Activated CD8-positive, alpha-beta memory T cell treated with anti-CD3 and anti-CD28 coated beads, Interleukin-2, amount 50 U/mL, for 24 hours (primary cell): ENCODE measurements around the gene ARFRP1.
"Not testable (repeated sequence)": the region's sequence is repeated elsewhere in the genome, so short reads cannot be mapped to it uniquely, and the experiment has no call there.

Experiments
- DNase-seq: peaks from one replicate; pipeline ENCODE4 v3.0.0-alpha.2; 2020; ENCODE audit errors: extremely low read depth

ARFRP1 gene

DNA sequence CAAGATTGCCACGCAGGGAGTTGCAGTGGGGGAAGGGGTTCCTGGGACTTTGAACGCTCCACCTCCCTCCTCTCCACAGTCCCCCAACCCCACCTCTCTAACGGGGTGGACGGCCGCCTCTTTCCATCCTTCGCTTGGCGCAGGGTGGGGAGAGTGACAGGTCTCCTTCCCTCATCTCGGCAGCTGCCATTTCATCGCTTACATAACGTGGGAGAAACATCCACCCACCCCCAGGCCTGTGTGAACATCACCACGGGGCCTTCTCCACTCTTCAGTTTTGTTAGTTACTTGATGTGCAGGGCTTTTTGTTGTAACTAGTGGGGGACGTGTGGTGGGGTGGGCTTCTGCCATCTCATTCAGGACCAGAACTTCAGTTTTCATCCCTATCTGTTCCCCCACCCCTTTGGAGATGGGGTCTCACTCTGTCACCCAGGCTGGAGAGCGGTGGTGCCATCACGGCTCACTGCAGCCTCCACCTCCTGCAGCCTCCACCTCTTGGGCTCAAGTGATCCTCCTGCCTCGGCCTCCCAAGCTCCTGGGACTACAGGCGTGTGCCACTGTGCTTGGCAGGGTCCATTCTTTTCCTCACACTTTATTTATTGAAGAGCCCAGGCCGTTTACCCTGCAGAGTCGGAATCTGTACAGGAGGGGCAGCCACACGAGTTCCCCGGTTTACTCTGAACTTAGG, 32.0 kb downstream of the ARFRP1 start:
- no peak for DNase-seq

DNA sequence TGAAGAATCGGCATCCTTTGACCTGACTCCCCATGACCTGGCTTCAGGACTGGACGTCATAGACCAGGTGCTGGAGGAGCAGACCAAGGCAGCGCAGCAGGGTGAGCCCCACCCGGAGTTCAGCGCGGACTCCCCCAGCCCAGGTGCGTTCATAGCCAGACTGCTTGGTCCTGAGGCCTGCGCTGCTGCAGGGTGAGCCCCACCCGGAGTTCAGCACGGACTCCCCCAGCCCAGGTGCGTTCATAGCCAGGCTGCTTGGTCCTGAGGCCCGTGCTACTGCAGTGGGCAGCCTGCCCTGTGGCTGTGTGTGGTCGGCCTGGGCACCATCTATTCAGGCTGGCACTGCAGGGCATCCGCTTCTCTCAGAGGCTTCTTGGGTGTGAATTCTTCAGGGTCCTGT, 33.8 kb downstream of the ARFRP1 start:
- no peak for DNase-seq

DNA sequence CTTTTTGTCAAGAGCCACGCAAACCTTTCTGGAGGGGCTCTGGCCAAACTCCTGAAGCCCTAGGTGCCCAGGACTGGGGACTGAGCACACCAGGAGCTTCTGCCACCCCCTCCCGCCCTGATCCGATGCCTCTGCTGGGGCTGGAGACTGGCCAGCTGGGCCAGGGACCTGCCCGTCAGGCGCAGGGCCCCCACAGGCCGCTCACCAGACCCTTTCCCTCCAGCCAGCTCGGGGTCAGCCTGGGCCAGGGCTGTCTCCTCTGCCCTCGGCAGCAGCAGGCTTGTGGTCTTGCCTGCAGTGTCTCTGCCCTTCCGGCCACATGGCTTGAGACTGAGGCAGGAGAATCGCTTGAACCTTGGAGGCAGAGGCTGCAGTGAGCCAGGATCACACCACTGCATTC, 35.1 kb downstream of the ARFRP1 start:
- no peak for DNase-seq

DNA sequence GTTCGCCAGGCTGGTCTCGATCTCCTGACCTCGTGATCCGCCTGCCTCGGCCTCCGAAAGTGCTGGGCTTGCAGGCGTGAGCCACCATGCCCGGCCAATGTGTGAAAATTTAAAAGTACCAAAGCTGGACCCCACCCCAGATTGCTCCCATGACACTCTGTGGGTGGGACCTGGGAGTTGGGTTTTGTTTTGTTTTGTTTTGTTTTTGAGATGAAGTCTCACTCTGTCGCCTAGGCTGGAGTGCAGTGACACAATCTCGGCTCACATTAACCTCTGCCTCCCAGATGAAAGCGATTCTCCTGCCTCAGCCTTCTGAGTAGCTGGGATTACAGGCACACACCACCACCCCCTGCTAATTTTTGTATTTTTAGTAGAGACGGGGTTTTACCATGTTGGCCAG, 36.1 kb downstream of the ARFRP1 start:
- not testable (repeated sequence) for DNase-seq

DNA sequence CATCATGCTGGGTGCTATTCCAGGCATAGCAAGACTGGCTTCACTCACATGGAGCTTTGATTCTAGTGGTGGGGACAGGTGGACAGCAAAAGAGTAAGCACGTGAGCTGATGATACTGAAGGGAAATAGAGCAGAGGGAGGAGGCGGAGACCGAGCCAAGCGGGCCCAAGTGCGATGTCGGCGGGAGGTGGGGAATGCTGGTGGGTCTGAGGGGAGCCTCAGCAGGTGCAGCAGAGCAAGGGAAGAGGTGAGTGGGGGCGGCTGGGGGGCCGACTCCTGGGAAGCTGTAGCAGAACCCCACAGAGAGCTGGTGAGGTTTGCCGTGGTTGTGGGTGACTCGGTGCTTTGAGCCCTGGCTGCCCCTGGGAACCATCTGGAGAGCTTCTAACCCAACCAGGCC, 39.4 kb downstream of the ARFRP1 start:
- no peak for DNase-seq

DNA sequence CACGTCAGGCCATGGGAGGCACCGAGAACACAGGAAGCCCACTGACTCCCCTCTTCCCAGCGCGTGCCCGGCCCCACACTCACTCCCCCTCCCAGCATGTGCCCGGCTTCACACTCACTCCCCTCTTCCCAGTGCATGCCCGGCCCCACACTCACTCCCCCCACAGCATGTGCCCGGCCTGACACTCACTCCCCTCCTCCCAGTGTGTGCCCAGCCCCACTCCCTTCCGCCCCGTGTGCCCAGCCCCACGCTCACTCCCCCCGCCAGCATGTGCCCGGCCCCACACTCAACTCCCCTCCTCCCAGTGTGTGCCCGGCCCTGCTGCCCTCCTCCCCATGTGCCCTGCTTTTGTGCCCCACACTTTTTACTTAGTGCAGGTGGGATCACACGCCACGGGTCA, 39.9 kb downstream of the ARFRP1 start:
- DNase-seq: no peak

DNA sequence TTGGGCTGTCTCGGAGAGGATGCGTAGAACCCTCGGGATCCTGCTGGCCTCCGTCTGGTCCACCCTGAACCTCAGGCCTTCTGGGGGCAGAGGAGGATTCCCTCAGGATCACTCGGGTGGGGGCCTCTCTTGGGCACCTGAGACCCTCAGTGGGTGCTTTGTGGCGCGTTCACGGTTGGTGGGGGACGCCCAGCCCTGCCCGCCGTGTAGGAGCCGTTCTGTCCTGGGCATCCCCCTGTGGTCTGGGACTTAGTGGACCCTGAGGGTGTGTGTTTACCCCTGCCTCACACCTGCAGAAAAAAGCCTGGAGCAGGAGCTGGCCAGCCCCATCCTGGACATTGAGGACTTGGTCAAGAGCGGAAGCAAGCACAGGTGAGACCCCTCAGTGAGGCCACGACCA, 42.1 kb downstream of the ARFRP1 start:
- no peak for DNase-seq

DNA sequence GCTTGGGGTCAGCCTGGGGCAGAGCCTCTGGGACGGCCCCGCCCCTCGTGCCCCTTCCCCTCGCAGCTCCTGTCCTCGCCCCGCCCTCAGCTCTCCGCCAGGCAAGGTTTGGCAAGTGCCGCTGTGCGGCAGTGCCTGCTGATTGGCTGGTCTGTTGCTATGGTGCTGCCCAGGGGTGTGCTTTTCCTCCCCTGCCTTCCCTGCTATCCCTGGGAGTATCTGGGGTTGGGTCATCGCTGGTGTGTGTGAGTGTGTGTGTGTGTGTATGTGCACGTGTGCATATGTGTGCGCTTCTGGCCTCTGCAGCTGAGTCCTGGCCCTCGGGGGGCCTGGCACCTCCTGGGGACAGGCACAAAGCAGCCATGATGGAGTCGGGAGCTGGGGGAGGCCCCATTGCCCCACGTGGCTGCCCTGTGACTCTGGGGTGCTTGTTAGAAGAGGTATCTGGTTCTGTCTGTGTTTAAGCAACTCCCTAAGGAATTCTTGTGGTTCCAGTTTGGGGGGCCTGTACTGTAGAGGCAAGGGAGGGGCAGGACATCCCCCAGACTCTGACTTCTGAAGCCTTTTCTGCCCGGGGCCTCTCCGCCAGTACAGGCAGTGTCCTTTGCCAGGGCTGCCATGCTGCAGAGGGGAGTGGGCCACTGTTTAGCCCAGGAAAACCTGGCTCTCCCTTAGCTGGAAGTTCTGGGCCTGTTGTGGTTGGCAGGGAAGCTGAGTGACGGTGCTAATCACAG, 42.7 kb downstream of the ARFRP1 start:
- no peak for DNase-seq

DNA sequence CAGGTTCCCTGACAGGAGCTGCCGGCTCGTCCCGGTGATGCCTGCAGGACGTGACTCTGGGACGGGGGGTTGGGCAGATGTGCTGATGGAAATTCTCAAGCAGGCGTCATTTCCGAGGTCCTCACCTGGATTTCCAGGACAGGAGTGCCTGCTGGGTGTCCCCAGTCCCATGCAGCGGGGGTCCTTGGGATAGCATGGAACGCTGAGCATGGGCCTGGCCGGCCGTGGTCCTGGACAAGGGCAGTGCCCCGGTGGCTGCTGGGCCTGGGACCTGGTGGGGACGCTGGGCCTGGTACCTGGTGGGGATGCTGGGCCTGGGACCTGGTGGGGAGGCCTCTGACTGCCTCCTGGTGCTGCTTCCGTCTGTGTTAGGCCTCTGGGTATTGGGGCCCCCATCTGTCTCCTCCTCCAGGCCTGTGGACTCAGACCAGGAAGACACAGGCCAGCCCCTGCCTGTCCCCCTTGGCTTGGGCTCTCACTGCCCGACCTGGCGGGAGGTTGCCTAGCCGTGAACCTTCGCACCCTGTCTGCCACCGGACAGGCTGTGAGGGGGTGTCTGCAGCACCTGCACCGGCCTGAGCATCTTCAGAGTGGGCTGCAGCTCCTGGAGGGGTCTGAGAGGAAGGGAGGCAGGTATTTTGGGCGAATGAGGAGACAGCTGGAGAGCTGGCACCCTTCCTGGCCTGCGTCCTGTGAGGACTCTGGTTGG, 43.5 kb downstream of the ARFRP1 start:
- no peak for DNase-seq

DNA sequence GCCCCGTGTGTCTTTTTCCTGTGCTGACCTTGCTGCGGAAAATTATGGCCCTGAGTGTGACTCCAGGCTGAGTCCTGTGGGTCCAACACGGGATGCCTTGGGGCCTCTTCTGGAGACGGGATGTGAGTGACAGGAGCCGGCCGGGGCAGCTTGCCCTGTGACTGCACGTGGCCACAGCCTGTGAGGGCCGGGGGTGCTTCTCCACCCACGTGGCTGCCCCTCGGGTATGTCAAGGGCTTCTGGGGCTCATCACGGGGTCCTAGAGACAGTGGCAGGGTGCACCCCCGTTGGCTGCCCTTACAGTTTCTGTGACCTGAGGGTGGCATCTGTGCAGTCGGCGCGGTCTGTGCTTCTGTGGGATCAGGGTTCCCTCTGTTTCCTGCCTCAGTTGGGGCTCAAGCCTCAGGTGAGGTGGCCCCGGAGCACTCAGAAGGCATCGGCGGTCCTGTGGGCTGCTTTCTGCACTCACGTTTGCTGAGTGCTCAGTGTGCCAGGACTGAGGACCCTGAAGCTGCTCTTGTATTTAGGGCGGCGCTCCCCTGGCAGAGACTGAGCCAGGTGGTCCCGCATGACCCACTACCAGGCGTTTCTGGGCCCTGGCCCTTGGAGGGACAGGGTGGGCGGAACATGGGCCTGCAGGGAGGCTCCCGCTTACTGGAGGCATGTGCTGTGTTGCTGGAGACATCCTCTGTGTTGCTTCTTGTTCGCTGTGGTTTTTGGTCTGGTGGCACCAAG, 44.3 kb downstream of the ARFRP1 start:
- no peak for DNase-seq

DNA sequence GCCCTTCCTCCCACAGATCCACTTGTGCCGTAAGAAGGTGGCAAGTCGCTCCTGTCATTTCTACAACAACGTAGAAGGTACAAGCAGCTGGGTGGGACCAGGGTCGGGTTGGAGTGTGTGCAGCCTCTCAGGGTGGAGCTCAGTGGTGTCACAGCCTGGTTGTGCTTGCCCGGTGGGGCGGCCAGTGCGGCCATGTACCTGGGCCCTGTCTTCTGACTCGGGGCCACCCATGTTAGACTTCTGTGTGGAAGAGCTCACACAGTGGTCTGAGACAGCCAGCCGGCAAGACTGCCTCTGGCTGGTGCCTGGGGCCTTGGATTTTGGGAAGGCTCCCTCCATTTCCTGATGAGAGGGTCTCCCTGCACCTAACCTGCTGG, 45.0 kb downstream of the ARFRP1 start:
- DNase-seq: no peak

DNA sequence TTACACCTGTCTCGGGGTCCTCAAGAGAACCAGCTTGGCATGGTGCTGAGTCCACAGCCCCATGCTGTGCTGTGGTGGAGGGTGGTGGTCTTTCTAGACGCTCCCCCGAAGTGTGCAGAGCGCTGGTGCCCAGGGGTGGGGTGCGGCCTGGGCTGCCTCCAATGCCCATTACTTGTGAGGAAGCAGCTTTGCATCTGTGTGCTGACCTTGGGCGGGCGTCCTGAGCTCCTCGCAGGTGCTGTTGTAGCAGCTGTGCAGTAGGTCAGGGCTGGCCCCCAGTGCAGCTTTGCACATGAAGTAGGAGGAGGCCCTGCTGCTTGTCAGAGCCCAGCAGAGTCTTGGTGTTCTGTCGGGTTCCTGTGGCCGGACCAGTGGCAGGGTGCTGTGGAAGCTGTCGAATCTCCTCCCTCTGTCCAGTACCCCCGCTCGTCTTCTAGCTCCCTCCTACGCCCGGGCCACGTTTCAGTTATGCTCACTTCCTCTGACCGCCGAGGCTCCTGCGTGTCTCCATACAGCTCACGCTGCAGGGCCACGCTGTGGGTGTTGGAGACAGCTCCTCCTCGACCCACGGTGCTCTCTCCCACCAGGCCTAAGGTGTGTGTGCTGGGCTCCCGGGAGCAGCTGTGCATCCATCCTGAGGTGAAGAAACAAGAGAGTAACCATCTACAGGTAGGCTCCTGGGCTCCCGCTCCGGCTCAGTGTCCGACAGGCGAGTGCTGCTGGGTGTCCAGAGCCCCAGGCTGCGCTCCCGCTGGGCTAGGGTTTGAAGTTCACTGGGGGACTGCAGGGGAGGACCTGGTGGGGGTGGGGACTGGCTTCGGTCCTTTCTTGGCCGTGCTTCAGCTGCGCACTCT, 45.6 kb downstream of the ARFRP1 start:
- no peak for DNase-seq

DNA sequence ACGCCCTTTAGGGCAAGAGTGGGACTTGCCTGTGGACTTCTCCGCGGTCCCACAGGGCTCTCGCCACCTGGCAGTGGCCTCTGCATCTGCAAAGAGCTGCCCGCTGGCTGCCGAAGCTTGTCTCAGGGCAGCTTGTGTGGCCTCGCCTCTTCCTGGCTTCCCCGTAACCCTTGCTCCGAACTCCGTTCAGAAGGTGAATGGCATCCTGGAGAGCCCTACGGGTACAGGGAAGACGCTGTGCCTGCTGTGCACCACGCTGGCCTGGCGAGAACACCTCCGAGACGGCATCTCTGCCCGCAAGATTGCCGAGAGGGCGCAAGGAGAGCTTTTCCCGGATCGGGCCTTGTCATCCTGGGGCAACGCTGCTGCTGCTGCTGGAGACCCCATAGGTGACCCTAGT, 46.7 kb downstream of the ARFRP1 start:
- DNase-seq: no peak

DNA sequence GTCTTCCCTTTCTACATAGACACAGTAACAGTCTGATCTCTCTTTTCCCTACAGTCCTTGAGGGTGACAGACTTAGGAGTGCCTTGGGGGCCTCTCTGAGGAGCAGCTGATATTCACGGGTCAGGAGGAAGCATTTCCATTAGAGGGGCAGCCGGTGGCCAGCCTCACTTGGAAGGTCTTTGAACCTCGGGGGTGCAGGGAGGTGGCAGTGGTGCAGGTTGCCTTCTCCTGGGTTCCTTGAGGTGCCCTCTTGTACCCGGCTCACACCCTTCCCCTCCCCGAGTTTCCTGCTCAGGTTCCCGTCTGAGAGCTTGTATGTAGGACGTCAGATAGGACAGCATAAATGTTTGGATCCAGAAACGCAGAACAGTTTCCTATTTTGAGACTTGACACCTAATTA, 47.2 kb downstream of the ARFRP1 start:
- DNase-seq: no peak

DNA sequence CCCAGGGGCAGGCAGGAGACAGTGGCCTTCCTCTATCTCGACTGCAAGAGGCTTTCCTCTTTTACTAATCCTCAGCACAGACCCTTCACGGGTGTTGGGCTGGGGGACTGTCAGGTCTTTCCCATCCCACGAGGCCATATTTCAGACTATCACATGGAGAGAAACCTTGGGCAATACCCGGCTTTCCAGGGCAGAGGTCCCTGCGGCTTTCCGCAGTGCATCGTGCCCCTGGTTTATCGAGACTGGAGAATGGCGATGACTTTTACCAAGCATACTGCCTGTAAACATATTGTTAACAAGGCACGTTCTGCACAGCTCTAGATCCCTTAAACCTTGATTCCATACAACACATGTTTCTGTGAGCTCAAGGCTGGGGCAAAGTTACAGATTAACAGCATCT, 47.6 kb downstream of the ARFRP1 start:
- DNase-seq: not testable (repeated sequence)

DNA sequence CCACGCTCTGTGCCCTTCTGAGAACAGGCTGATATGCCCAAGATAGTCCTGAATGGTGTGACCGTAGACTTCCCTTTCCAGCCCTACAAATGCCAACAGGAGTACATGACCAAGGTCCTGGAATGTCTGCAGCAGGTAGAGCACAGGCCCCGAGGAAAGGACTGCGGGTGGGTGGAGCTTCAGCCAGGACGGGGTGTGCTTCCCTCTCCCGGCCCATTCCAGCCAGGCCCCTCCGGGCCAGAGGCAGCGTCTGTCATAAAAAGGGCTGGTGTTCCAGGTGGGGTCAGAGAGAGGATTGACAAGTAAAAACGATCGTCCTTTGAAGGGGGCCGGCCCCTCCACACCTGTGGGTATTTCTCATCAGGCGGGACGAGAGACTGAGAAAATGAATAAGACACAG, 48.4 kb downstream of the ARFRP1 start:
- DNase-seq: no peak

DNA sequence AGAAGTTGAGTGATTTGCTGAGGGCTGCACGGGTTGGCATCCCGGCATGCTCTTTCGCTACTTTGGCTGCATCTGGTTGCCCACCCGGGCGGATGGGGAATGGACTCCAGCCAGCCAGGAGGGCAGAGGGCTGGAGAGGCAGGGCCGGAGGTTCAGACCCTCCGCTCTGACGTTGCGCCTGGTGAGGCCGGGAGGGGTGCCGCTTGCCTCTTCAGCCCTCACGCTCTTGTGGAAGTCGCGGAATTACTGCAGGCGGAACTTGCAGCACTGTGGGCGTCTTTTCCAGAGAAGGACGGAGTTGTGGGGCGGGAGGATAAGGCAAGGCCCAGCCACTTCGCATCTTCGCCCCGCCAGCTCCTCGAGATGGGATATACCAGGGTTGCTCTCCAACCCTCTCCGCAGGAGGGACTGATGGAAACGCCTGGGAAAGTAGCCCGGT, 49.0 kb downstream of the ARFRP1 start:
- DNase-seq: no peak

DNA sequence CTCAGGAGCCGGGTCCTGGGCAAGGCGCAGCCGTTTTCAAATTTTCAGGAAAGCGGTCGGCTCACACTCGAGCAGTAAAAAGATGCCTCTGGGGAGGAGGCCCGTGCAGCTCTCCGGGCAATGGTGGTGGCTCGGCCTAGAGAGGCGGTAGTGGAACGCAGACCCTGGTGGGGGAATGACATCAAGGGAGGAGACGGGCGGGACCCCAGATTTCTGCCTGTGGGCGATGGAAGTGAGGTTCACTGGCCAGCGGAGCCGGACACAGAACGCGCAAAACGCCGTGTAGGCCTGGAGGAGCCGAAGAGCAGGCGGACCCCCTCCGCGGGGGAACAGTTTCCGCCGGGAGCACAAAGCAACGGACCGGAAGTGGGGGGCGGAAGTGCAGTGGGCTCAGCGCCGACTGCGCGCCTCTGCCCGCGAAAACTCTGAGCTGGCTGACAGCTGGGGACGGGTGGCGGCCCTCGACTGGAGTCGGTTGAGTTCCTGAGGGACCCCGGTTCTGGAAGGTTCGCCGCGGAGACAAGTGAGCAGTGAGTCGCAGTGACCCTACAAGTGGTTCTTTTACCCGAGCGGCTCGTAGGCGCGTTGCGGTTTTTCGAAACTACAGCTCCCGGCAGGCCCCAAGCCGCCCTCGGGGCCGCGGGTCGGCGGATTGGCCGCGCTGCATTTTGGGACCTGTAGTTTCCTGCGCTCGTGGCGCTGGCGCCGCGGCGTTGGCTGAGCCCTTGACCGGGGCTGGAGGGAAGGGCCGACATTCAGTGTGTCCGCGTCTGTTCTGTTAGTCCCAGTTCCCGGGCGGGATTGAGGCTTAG, 49.6 kb downstream of the ARFRP1 start, which contains the start of gene RTEL1:
RTEL1 (plus strand) TSS at position 376 of the 812 bp plus-strand sequence. CDS start 1,091 bp downstream, outside the sequence.
- peak; percentile 74 for DNase-seq

DNA sequence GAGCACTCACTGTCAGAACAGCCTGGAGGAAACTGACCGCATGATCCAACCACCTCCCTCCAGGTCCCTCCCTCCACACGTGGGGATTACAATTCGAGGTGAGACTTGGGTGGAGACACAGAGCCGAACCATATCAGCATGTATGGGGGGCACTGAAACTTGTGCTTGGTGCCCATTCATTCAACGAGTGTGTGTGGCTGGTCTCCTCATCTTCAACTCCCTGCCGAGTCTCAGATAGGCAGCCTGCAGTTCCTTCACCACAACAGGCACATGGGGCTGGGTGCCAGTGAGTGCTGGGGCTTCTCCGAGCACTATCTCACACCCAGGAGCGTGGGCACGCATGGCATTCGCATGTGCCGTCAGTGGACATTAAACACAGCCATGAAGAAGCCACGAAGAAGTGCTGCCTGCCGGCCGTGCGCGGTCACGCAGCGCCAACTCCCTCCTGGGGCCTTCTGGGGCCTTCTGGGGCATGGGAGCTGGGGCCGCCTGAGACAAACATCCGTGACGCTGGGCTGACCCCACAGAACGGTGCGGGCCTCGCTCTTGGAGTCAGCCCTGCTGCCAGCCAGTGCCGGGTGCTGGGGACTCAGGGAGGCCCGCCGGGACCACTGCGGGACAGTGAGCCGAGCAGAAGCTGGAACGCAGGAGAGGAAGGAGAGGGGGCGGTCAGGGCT, 50.4 kb downstream of the ARFRP1 start:
- no peak for DNase-seq

DNA sequence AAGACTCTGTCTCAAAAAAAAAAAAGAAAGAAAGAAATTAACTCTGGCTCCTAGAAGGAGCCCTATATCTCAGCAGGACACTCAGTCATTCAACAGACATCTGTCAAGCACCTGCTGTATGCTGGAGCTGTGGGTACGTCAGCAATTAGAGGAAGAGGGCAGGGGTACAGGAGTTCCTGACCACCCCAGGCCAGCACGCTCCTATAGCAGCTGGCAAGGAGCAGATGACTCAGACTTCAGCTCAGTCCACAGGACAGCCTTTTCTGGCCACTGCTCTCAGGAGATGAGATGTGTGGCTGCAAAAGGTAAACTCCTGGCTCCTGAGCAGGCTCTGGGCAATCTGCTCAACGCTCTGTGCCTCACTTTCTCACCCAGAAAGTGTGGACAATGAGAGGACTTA, 51.3 kb downstream of the ARFRP1 start:
- DNase-seq: no peak
